Gastroesophageal sphincter (tissue), 3 donors: ENCODE measurements around the gene SMCO4.

Experiments
- CTCF ChIP-seq, 4 experiments: fragments of 200-600 bp in 2 of 4; fragments of 450-650 bp in 2 of 4; sonication (generic) in 1 of 4; IDR thresholded peaks; one replicate each; pipeline ENCODE4 v1.5.1; 2017 to 2019; ENCODE audit warnings: antibody characterized with exemption in 4 of 4, mild to moderate bottlenecking in 2 of 4, moderate library complexity in 2 of 4
- POLR2A ChIP-seq, 2 donors: fragments of 450-650 bp; IDR thresholded peaks; one replicate each; pipeline ENCODE4 v1.6.1; 2017; ENCODE audit warnings: antibody characterized with exemption in 2 of 2, mild to moderate bottlenecking in 2 of 2, moderate library complexity in 1 of 2
- POLR2AphosphoS5 ChIP-seq: sonication (generic); formaldehyde crosslinking; IDR thresholded peaks from one replicate; pipeline ENCODE4 v1.6.1; 2017; ENCODE audit warnings: antibody characterized with exemption

- TF ChIP-seq CTCF (IDR thresholded peaks at IDR 0.05): no peak
- TF ChIP-seq POLR2A (IDR thresholded peaks at IDR 0.05): no peak
- TF ChIP-seq POLR2AphosphoS5: no peak
These were observed 9.7 kb upstream of the SMCO4 start for GRCh38 chr11:93552874-93553273.
